ENCODE measurements around the gene LGR5.

DNA sequence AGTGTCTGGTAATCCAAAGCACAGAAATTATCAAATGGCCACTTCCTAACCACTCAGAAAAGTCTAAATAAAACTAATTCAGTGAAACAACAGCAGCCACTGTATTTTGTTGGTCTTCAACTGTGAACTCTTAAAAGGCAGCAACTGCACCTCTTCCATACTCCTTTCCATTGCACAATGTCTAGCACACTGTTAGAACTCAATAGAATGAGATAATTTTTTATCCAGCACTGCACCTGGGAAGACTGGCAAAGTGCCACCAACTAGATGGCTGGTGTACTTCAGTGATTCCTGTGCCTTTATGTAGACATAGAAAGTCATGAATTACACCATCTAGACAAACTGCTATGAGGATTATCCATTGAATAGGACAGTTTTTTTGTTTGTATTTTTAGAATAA lies 26.2 kb downstream of the LGR5 start:
- TF ChIP-seq RFXANK (CRISPR knock-in tag; IDR thresholded peaks at IDR 0.05) (no peak), RAD51 (IDR thresholded peaks at IDR 0.05; ENCODE audit: borderline replicate concordance) (no peak), ZBTB1 (CRISPR knock-in tag; IDR thresholded peaks at IDR 0.05; ENCODE audit: borderline replicate concordance) (no peak), ZBTB7A (CRISPR knock-in tag; IDR thresholded peaks at IDR 0.05) (no peak), CAMTA2 (CRISPR knock-in tag; IDR thresholded peaks at IDR 0.05; ENCODE audit: borderline replicate concordance) (no peak)
- TF ChIP-seq, protein P1, sequence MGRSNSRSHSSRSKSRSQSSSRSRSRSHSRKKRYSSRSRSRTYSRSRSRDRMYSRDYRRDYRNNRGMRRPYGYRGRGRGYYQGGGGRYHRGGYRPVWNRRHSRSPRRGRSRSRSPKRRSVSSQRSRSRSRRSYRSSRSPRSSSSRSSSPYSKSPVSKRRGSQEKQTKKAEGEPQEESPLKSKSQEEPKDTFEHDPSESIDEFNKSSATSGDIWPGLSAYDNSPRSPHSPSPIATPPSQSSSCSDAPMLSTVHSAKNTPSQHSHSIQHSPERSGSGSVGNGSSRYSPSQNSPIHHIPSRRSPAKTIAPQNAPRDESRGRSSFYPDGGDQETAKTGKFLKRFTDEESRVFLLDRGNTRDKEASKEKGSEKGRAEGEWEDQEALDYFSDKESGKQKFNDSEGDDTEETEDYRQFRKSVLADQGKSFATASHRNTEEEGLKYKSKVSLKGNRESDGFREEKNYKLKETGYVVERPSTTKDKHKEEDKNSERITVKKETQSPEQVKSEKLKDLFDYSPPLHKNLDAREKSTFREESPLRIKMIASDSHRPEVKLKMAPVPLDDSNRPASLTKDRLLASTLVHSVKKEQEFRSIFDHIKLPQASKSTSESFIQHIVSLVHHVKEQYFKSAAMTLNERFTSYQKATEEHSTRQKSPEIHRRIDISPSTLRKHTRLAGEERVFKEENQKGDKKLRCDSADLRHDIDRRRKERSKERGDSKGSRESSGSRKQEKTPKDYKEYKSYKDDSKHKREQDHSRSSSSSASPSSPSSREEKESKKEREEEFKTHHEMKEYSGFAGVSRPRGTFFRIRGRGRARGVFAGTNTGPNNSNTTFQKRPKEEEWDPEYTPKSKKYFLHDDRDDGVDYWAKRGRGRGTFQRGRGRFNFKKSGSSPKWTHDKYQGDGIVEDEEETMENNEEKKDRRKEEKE (IDR thresholded peaks at IDR 0.05) = no peak
